WTC11 (cell line): ENCODE results near the gene MYL6B. TPM values are rescaled to one million over a fixed set of nuclear protein-coding genes. Genes with fewer than 3 reads are reported as not detected.

Experiments
- ATAC-seq: fragments of 200-7000 bp; cut with Tn5 transposase; 2 replicates; pipeline ENCODE4 v1.10.0; 2021; ENCODE audit warnings: mild to moderate bottlenecking, moderate library complexity
- CTCF ChIA-PET: fragments of 300-600 bp; sonication (Branson Sonifier 250); formaldehyde crosslinking; loops from one replicate; lab custom pipeline; 2021; ENCODE audit warnings: antibody characterized with exemption; lab: Charles Lee
- POLR2A ChIA-PET: fragments of 350-600 bp; sonication (Branson Sonifier 250); formaldehyde crosslinking; loops from one replicate; lab custom pipeline; 2021; ENCODE audit warnings: antibody characterized with exemption; lab: Charles Lee
- DNase-seq: peaks from one replicate; pipeline ENCODE4 v3.0.0; 2021; ENCODE audit warnings: low spot score
- H3K27ac Mint-ChIP-seq: 2 replicates; pipeline ENCODE4 v1.8.0; 2021; ENCODE audit warnings: mixed read lengths
- H3K27me3 Mint-ChIP-seq: 2 replicates; pipeline ENCODE4 v1.8.0; 2021; ENCODE audit warnings: low read depth, mild to moderate bottlenecking, moderate library complexity, mixed read lengths
- H3K36me3 Mint-ChIP-seq: 2 replicates; pipeline ENCODE4 v1.8.0; 2021; ENCODE audit warnings: mixed read lengths
- H3K4me1 Mint-ChIP-seq: 2 replicates; pipeline ENCODE4 v1.8.0; 2022; ENCODE audit warnings: mixed read lengths
- H3K4me3 Mint-ChIP-seq: 2 replicates; pipeline ENCODE4 v1.8.0; 2021; ENCODE audit warnings: mild to moderate bottlenecking, moderate library complexity, mixed read lengths
- H3K9me3 Mint-ChIP-seq: 2 replicates; pipeline ENCODE4 v1.8.0; 2021; ENCODE audit warnings: mixed read lengths
- FOXK1 ChIP-seq: sonication (generic); formaldehyde crosslinking; IDR thresholded peaks from 2 replicates; pipeline ENCODE4 v1.8.0; 2022; ENCODE audit warnings: mild to moderate bottlenecking, moderate library complexity, missing genetic modification reagents
- FOXP1 ChIP-seq: sonication (generic); formaldehyde crosslinking; IDR thresholded peaks from 2 replicates; pipeline ENCODE4 v1.8.0; 2022; ENCODE audit warnings: missing genetic modification reagents, mild to moderate bottlenecking, moderate library complexity, borderline replicate concordance
- JUN ChIP-seq: sonication (generic); formaldehyde crosslinking; IDR thresholded peaks from 2 replicates; pipeline ENCODE4 v1.8.0; 2023; ENCODE audit warnings: mild to moderate bottlenecking, missing genetic modification reagents
- NR2C2 ChIP-seq: sonication (generic); formaldehyde crosslinking; IDR thresholded peaks from 2 replicates; pipeline ENCODE4 v1.8.0; 2022; ENCODE audit warnings: mild to moderate bottlenecking, missing genetic modification reagents
- ZMAT4 ChIP-seq: fragments of 250-450 bp; sonication (Bioruptor Pico); IDR thresholded peaks from 2 replicates; pipeline ENCODE4 v1.9.0; 2021; ENCODE audit warnings: mild to moderate bottlenecking
- ZNF138 ChIP-seq: sonication (generic); formaldehyde crosslinking; conservative IDR thresholded peaks from 2 replicates; pipeline ENCODE4 v1.8.1; 2022; ENCODE audit warnings: mild to moderate bottlenecking, moderate library complexity, missing genetic modification reagents
- ZNF263 ChIP-seq: sonication (generic); formaldehyde crosslinking; IDR thresholded peaks from 2 replicates; pipeline ENCODE4 v1.8.1; 2022; ENCODE audit warnings: low read depth, mild to moderate bottlenecking, moderate library complexity, missing genetic modification reagents
- total RNA-seq: library from RNA; stranded (reverse); gene quantifications from 3 replicates; pipeline ENCODE4 v1.2.3, GENCODE V29; 2021
- TF ChIP-seq, protein P1 (sequence below): fragments of 250-450 bp; sonication (Bioruptor Pico); IDR thresholded peaks from 2 replicates; pipeline ENCODE4 v1.8.0; 2021; ENCODE audit warnings: mild to moderate bottlenecking
- TF ChIP-seq, protein P2 (sequence below): sonication (generic); formaldehyde crosslinking; IDR thresholded peaks from 2 replicates; pipeline ENCODE4 v1.8.1; 2022; ENCODE audit warnings: missing genetic modification reagents, borderline replicate concordance
- TF ChIP-seq, protein P3 (sequence below): sonication (generic); formaldehyde crosslinking; IDR thresholded peaks from 2 replicates; pipeline ENCODE4 v1.8.1; 2023; ENCODE audit warnings: mild to moderate bottlenecking, missing genetic modification reagents

Gene MYL6B
- total RNA-seq, 1 experiment from 2014 or later = 173 TPM

GRCh38 chr12:56204275-56204674, 51.9 kb downstream of the MYL6B start (continued):
- TF ChIP-seq, protein P1, sequence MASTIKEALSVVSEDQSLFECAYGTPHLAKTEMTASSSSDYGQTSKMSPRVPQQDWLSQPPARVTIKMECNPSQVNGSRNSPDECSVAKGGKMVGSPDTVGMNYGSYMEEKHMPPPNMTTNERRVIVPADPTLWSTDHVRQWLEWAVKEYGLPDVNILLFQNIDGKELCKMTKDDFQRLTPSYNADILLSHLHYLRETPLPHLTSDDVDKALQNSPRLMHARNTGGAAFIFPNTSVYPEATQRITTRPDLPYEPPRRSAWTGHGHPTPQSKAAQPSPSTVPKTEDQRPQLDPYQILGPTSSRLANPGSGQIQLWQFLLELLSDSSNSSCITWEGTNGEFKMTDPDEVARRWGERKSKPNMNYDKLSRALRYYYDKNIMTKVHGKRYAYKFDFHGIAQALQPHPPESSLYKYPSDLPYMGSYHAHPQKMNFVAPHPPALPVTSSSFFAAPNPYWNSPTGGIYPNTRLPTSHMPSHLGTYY (CRISPR knock-in tag) = no peak
- no peak for TF ChIP-seq JUN (CRISPR knock-in tag)

- no peak for ATAC-seq
- Mint-ChIP-seq H3K27me3 (no peaks in the 10 kb centered on the region), H3K4me1 (no peaks in the 10 kb centered on the region), H3K36me3 (peaks cover 48% of the 10 kb centered on the region), H3K4me3 (no peak overlapping the region)
- DNase-seq = no peak
- TF ChIP-seq ZMAT4 (CRISPR knock-in tag) (no peak), ZNF138 (no peak), NR2C2 (CRISPR knock-in tag) (no peak)
- TF ChIP-seq, protein P1 (CRISPR knock-in tag) = no peak
- TF ChIP-seq, protein P2, sequence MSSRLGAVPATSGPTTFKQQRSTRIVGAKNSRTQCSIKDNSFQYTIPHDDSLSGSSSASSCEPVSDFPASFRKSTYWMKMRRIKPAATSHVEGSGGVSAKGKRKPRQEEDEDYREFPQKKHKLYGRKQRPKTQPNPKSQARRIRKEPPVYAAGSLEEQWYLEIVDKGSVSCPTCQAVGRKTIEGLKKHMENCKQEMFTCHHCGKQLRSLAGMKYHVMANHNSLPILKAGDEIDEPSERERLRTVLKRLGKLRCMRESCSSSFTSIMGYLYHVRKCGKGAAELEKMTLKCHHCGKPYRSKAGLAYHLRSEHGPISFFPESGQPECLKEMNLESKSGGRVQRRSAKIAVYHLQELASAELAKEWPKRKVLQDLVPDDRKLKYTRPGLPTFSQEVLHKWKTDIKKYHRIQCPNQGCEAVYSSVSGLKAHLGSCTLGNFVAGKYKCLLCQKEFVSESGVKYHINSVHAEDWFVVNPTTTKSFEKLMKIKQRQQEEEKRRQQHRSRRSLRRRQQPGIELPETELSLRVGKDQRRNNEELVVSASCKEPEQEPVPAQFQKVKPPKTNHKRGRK (CRISPR knock-in tag) = no peak
- TF ChIP-seq, all 79 proteins: peak for 0
- H3K9me3 Mint-ChIP-seq = no peaks in the 10 kb centered on the region
- ChIA-PET POLR2A (interaction anchor here (1.1 to 1.5 kb wide), 2 partner anchors 16 to 87 kb away, joined by 3 to 13 read pairs; partner anchors contain the start of genes RNF41 and ZC3H10), CTCF (interaction anchor here (1.4 to 6.2 kb wide), 9 partner anchors 9 to 244 kb away, joined by 3 to 102 read pairs (median 7); partner anchors contain the start of genes RNF41, SMARCC2, TIMELESS and ZC3H10)
- no peak overlapping the region for H3K27ac Mint-ChIP-seq
Measured at GRCh38 chr12:56205445-56205844, 53.1 kb downstream of the MYL6B start.

GRCh38 chr12:56206452-56207166, 54.2 kb downstream of the MYL6B start:
- peak overlapping the region; percentile 90 for H3K27ac Mint-ChIP-seq
- peak; percentile 83 for DNase-seq
- H3K9me3 Mint-ChIP-seq = no peaks in the 10 kb centered on the region
- no peaks in the 10 kb centered on the region for H3K27me3 Mint-ChIP-seq
- ChIA-PET CTCF (interaction anchor here (0.5 to 6.2 kb wide), 36 partner anchors 10 to 285 kb away, joined by 3 to 102 read pairs (median 6); partner anchors contain the start of genes ANKRD52, COQ10A, ESYT1 and IL23A), POLR2A (interaction anchor here (0.6 to 1.5 kb wide), 4 partner anchors 15 to 88 kb away, joined by 3 to 13 read pairs (median 3); partner anchors contain the start of genes RNF41, SMARCC2 and ZC3H10)
- no peaks in the 10 kb centered on the region for H3K4me1 Mint-ChIP-seq
- H3K36me3 Mint-ChIP-seq = peaks cover 58% of the 10 kb centered on the region
- no peak overlapping the region for H3K4me3 Mint-ChIP-seq
- TF ChIP-seq, protein P3, sequence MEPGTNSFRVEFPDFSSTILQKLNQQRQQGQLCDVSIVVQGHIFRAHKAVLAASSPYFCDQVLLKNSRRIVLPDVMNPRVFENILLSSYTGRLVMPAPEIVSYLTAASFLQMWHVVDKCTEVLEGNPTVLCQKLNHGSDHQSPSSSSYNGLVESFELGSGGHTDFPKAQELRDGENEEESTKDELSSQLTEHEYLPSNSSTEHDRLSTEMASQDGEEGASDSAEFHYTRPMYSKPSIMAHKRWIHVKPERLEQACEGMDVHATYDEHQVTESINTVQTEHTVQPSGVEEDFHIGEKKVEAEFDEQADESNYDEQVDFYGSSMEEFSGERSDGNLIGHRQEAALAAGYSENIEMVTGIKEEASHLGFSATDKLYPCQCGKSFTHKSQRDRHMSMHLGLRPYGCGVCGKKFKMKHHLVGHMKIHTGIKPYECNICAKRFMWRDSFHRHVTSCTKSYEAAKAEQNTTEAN = no peak
- TF ChIP-seq FOXP1 (CRISPR knock-in tag) (0 out of 2 replicates have a peak, but pooled peaks have one; percentile 43), ZNF263 (CRISPR knock-in tag) (0 out of 2 replicates have a peak, but pooled peaks have one; percentile 21), FOXK1 (peak; percentile 32; the same call in 1 of the 2 replicates)
- ATAC-seq = peak; percentile 96

Other genes with a start within 250 kb of the MYL6B start
- gene PYM1, start 224.7 kb upstream of the MYL6B start, total RNA-seq = 55.5 to 61.7 TPM (median 57.3 TPM) in 3 replicates
- gene DGKA, start 221.4 kb upstream of the MYL6B start, total RNA-seq = 19.8 to 25.5 TPM (median 23.6 TPM) in 3 replicates
- 72.2 to 86.5 TPM (median 79.3 TPM) in 3 replicates for gene PMEL, start 186.5 kb upstream of the MYL6B start, total RNA-seq
- 37.6 to 44.1 TPM (median 43.1 TPM) in 3 replicates for gene CDK2, start 185.8 kb upstream of the MYL6B start, total RNA-seq
- gene RAB5B, start 178.5 kb upstream of the MYL6B start, total RNA-seq = 55.0 to 65.8 TPM (median 64.3 TPM) in 3 replicates
- gene SUOX, start 155.3 kb upstream of the MYL6B start, total RNA-seq = 20.3 to 23.2 TPM (median 23.2 TPM) in 3 replicates
- 13.6 to 14.9 TPM (median 14.8 TPM) in 3 replicates for gene IKZF4, start 131.5 kb upstream of the MYL6B start, total RNA-seq
- 66.4 to 77.2 TPM (median 73.4 TPM) in 3 replicates for gene RPS26, start 110.7 kb upstream of the MYL6B start, total RNA-seq
- gene ERBB3, start 72.4 kb upstream of the MYL6B start, total RNA-seq = 49.2 to 64.3 TPM (median 52.4 TPM) in 3 replicates
- gene PA2G4, start 48.0 kb upstream of the MYL6B start, total RNA-seq = 198 to 249 TPM (median 199 TPM) in 3 replicates
- 4,004 to 4,366 TPM (median 4,314 TPM) in 3 replicates for gene RPL41, start 36.0 kb upstream of the MYL6B start, total RNA-seq
- 11.3 to 13.6 TPM (median 13.1 TPM) in 3 replicates for gene ZC3H10, start 34.3 kb upstream of the MYL6B start, total RNA-seq
- 77.7 to 80.8 TPM (median 80.1 TPM) in 3 replicates for gene ESYT1, start 24.3 kb upstream of the MYL6B start, total RNA-seq
- gene MYL6, start 5.8 kb downstream of the MYL6B start, total RNA-seq = 835 to 932 TPM (median 844 TPM) in 3 replicates
- 72.8 to 77.9 TPM (median 76.8 TPM) in 3 replicates for gene SMARCC2, start 36.9 kb downstream of the MYL6B start, total RNA-seq
- gene RNF41, start 69.3 kb downstream of the MYL6B start, total RNA-seq = 45.5 to 57.4 TPM (median 48.7 TPM) in 3 replicates
- 42.7 to 47.9 TPM (median 47.5 TPM) in 3 replicates for gene NABP2, start 71.8 kb downstream of the MYL6B start, total RNA-seq
- 0.26 to 0.62 TPM (median 0.46 TPM) in 3 replicates for gene SLC39A5, start 77.5 kb downstream of the MYL6B start, total RNA-seq
- 33.0 to 41.2 TPM (median 38.6 TPM) in 3 replicates for gene ANKRD52, start 105.8 kb downstream of the MYL6B start, total RNA-seq
- gene COQ10A, start 114.4 kb downstream of the MYL6B start, total RNA-seq = 22.7 to 26.2 TPM (median 24.4 TPM) in 3 replicates
- 241 to 275 TPM (median 246 TPM) in 3 replicates for gene CS, start 147.7 kb downstream of the MYL6B start, total RNA-seq
- gene CNPY2, start 163.4 kb downstream of the MYL6B start, total RNA-seq = 171 to 193 TPM (median 192 TPM) in 3 replicates
- 46.7 to 58.0 TPM (median 57.5 TPM) in 3 replicates for gene PAN2, start 181.4 kb downstream of the MYL6B start, total RNA-seq
- gene IL23A, start 186.3 kb downstream of the MYL6B start, total RNA-seq = 2.9 to 3.0 TPM (median 2.9 TPM) in 3 replicates
- gene STAT2, start 207.5 kb downstream of the MYL6B start, total RNA-seq = 53.2 to 54.5 TPM (median 54.5 TPM) in 3 replicates
- gene APOF, start 210.3 kb downstream of the MYL6B start, total RNA-seq = 0.11 TPM in 1 of 3 replicates, not detected in the others